DMS79 (cell line): Measurements from ENCODE around the gene ETV6.

Experiments
- DNase-seq: peaks from one replicate; lab custom pipeline; 2025; lab: John Stamatoyannopoulos, UW

ETV6 gene

GRCh38 chr12:11717519-11717961 is 68.1 kb downstream of the ETV6 start:
- no peak for DNase-seq

GRCh38 chr12:11718105-11718504 is 68.6 kb downstream of the ETV6 start:
- no peak for DNase-seq

- DNase-seq, result no peak
Observed at GRCh38 chr12:11718768-11719253, 69.3 kb downstream of the ETV6 start.

- no peak for DNase-seq
Observed at GRCh38 chr12:11719678-11720099, 70.2 kb downstream of the ETV6 start.

GRCh38 chr12:11722071-11722470 is 72.6 kb downstream of the ETV6 start:
- no peak for DNase-seq

- no peak for DNase-seq
Observed at GRCh38 chr12:11722578-11723138, 73.2 kb downstream of the ETV6 start.

- DNase-seq, result peak; percentile 85
Observed at GRCh38 chr12:11723993-11724392, 74.5 kb downstream of the ETV6 start.

GRCh38 chr12:11724888-11725311 is 75.4 kb downstream of the ETV6 start:
- DNase-seq, result peak; percentile 40

GRCh38 chr12:11725686-11726085 is 76.2 kb downstream of the ETV6 start:
- no peak for DNase-seq

GRCh38 chr12:11726659-11727058 is 77.2 kb downstream of the ETV6 start:
- DNase-seq, result no peak

GRCh38 chr12:11727133-11727664 is 77.7 kb downstream of the ETV6 start:
- no peak for DNase-seq

GRCh38 chr12:11728154-11728755 is 78.8 kb downstream of the ETV6 start:
- DNase-seq, result no peak

- DNase-seq, result peak; percentile 90
Observed at GRCh38 chr12:11729008-11729407, 79.5 kb downstream of the ETV6 start.

GRCh38 chr12:11729439-11730150 is 80.1 kb downstream of the ETV6 start:
- DNase-seq, result no peak

- peak; percentile 75 for DNase-seq
Observed at GRCh38 chr12:11730299-11731041, 81.0 kb downstream of the ETV6 start.

GRCh38 chr12:11731042-11731357 is 81.5 kb downstream of the ETV6 start:
- DNase-seq, result no peak

GRCh38 chr12:11731455-11731854 is 82.0 kb downstream of the ETV6 start:
- DNase-seq, result no peak

GRCh38 chr12:11732023-11732422 is 82.5 kb downstream of the ETV6 start:
- no peak for DNase-seq

GRCh38 chr12:11732715-11733114 is 83.2 kb downstream of the ETV6 start:
- no peak for DNase-seq

GRCh38 chr12:11734580-11735180 is 85.2 kb downstream of the ETV6 start:
- DNase-seq, result no peak

- no peak for DNase-seq
Observed at GRCh38 chr12:11738450-11738849, 89.0 kb downstream of the ETV6 start.

GRCh38 chr12:11739980-11740577 is 90.6 kb downstream of the ETV6 start:
- DNase-seq, result no peak
